HL-60 (cell line): ENCODE measurements around the gene MUC22.
"Not testable (repeated sequence)": the region's sequence is repeated elsewhere in the genome, so short reads cannot be mapped to it uniquely, and the experiment has no call there.

Source experiments
- DNase-seq, 2 experiments: peaks; one replicate each; pipeline ENCODE4 v3.0.0-alpha.2; 2010 to 2020; ENCODE audit warnings: low read depth in 1 of 2, low spot score in 1 of 2
- H3K27ac ChIP-seq: fragments of 250-450 bp; sonication (Bioruptor Pico); replicated peaks from 2 replicates; pipeline ENCODE4 v1.5.1; 2020; ENCODE audit warnings: mild to moderate bottlenecking, moderate library complexity
- H3K27me3 ChIP-seq: fragments of 250-450 bp; sonication (Bioruptor Pico); 2 replicates; pipeline ENCODE4 v1.5.1; 2021; ENCODE audit warnings: mild to moderate bottlenecking, moderate library complexity; ENCODE audit not compliant: insufficient read depth, poor library complexity, severe bottlenecking
- H3K4me3 ChIP-seq: replicated peaks from 2 replicates; pipeline ENCODE4 v1.5.1; 2011; ENCODE audit warnings: mild to moderate bottlenecking, control low read depth, low read length; ENCODE audit not compliant: insufficient read depth
- CTCF ChIP-seq: IDR thresholded peaks from one replicate; pipeline ENCODE4 v1.5.1; 2011; ENCODE audit warnings: low read length, control low read depth, inconsistent platforms; ENCODE audit not compliant: insufficient read depth
- GABPA ChIP-seq: IDR thresholded peaks from 2 replicates; pipeline ENCODE4 v1.6.1; 2012; ENCODE audit warnings: low read depth
- POLR2AphosphoS5 ChIP-seq: IDR thresholded peaks from 2 replicates; pipeline ENCODE4 v1.6.1; 2012; ENCODE audit warnings: low read depth
- SPI1 ChIP-seq: IDR thresholded peaks from 2 replicates; pipeline ENCODE4 v1.6.1; 2012; ENCODE audit warnings: low read depth, mild to moderate bottlenecking, borderline replicate concordance
- TF ChIP-seq, protein P1 (sequence below): IDR thresholded peaks from 2 replicates; pipeline ENCODE4 v1.6.1; 2012; ENCODE audit warnings: low read depth; ENCODE audit not compliant: insufficient replicate concordance

The MUC22 gene

GRCh38 chr6:31041372-31041974 is 31.2 kb downstream of the MUC22 start:
- TF ChIP-seq POLR2AphosphoS5 (no peak), GABPA (no peak), SPI1 (no peak), CTCF (no peak)
- TF ChIP-seq, protein P1, sequence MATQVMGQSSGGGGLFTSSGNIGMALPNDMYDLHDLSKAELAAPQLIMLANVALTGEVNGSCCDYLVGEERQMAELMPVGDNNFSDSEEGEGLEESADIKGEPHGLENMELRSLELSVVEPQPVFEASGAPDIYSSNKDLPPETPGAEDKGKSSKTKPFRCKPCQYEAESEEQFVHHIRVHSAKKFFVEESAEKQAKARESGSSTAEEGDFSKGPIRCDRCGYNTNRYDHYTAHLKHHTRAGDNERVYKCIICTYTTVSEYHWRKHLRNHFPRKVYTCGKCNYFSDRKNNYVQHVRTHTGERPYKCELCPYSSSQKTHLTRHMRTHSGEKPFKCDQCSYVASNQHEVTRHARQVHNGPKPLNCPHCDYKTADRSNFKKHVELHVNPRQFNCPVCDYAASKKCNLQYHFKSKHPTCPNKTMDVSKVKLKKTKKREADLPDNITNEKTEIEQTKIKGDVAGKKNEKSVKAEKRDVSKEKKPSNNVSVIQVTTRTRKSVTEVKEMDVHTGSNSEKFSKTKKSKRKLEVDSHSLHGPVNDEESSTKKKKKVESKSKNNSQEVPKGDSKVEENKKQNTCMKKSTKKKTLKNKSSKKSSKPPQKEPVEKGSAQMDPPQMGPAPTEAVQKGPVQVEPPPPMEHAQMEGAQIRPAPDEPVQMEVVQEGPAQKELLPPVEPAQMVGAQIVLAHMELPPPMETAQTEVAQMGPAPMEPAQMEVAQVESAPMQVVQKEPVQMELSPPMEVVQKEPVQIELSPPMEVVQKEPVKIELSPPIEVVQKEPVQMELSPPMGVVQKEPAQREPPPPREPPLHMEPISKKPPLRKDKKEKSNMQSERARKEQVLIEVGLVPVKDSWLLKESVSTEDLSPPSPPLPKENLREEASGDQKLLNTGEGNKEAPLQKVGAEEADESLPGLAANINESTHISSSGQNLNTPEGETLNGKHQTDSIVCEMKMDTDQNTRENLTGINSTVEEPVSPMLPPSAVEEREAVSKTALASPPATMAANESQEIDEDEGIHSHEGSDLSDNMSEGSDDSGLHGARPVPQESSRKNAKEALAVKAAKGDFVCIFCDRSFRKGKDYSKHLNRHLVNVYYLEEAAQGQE, result no peak
- H3K4me3 ChIP-seq, result no peak overlapping the region
- no peak overlapping the region for H3K27ac ChIP-seq
- H3K27me3 ChIP-seq, result peaks cover 6% of the 10 kb centered on the region
- DNase-seq, result no peak

- Histone ChIP-seq H3K4me3 (no peak overlapping the region), H3K27ac (no peak overlapping the region), H3K27me3 (peaks cover 6% of the 10 kb centered on the region)
- DNase-seq, result peak in 1 of 2 experiments; percentile 50
- TF ChIP-seq GABPA, result no peak
- peak; percentile 38 for TF ChIP-seq CTCF
Measured at GRCh38 chr6:31042806-31043205, 32.5 kb downstream of the MUC22 start.

DNA sequence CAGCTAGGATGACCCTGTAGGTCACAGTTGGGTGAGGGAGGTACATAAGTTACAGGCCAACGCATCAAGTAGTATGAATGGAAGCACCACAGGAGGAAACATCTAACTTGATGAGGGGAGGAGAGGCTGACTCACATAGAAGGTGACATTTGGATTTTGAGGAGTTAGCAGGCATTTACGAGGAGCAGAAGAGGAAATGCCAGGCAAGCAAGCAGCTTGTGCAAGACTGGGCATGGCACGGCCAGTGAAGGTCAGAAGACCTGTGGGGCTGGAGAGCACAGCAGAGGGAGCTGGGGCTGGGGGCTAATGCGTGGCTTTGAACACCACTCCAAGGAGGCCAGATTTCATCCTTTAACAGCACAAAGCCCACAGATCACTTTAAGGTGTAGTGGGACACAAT is 37.8 kb downstream of the MUC22 start:
- Histone ChIP-seq H3K27me3 (peaks cover 12% of the 10 kb centered on the region), H3K4me3 (no peak overlapping the region), H3K27ac (no peak overlapping the region)
- TF ChIP-seq CTCF, result no peak
- TF ChIP-seq GABPA, result no peak
- no peak for TF ChIP-seq POLR2AphosphoS5
- no peak for DNase-seq

- H3K27me3 ChIP-seq, result peaks cover 13% of the 10 kb centered on the region
Measured at GRCh38 chr6:31049518-31049917, 39.2 kb downstream of the MUC22 start.

GRCh38 chr6:31053187-31053586 is 42.9 kb downstream of the MUC22 start:
- H3K27ac ChIP-seq, DNase-seq, H3K4me3 ChIP-seq: not testable (repeated sequence)
- peaks cover 17% of the 10 kb centered on the region for H3K27me3 ChIP-seq

More at GRCh38 chr6:31049518-31049917, 39.2 kb downstream of the MUC22 start:
- DNase-seq, result no peak
- TF ChIP-seq SPI1 (no peak), POLR2AphosphoS5 (no peak), GABPA (no peak)
- TF ChIP-seq, protein P1, result no peak
- no peak overlapping the region for H3K4me3 ChIP-seq
- no peak overlapping the region for H3K27ac ChIP-seq
